Activated CD4-positive, alpha-beta T cell treated with anti-CD3 and anti-CD28 coated beads, Interleukin-2, amount 10 ng/mL, durations not matched to agents 7 days and 5 days (primary cell): ENCODE measurements around the gene PKDCC. TPM values are rescaled to one million over a fixed set of nuclear protein-coding genes. Genes with fewer than 3 reads are reported as not detected.

Source experiments
- CTCF ChIA-PET: fragments of 350-600 bp; sonication (Branson Sonifier 250); formaldehyde crosslinking; loops from one replicate; lab custom pipeline; 2021; ENCODE audit warnings: antibody characterized with exemption; lab: Charles Lee
- POLR2A ChIA-PET: fragments of 350-600 bp; sonication (Branson Sonifier 250); formaldehyde crosslinking; loops from one replicate; lab custom pipeline; 2021; ENCODE audit warnings: antibody characterized with exemption; lab: Charles Lee
- DNase-seq: peaks from one replicate; pipeline ENCODE4 v3.0.0-alpha.2; 2020
- H3K27ac Mint-ChIP-seq: one replicate; pipeline ENCODE4 v1.8.0; 2021; ENCODE audit warnings: mild to moderate bottlenecking, moderate library complexity, mixed read lengths
- H3K27me3 Mint-ChIP-seq: one replicate; pipeline ENCODE4 v1.8.0; 2021; ENCODE audit warnings: mixed read lengths
- H3K36me3 Mint-ChIP-seq: one replicate; pipeline ENCODE4 v1.8.0; 2021; ENCODE audit warnings: low read depth, mixed read lengths
- H3K4me1 Mint-ChIP-seq: one replicate; pipeline ENCODE4 v1.8.0; 2021; ENCODE audit warnings: mixed read lengths
- H3K4me3 Mint-ChIP-seq: one replicate; pipeline ENCODE4 v1.8.0; 2021; ENCODE audit warnings: mild to moderate bottlenecking, moderate library complexity, mixed read lengths
- H3K9me3 Mint-ChIP-seq: one replicate; pipeline ENCODE4 v1.8.0; 2021; ENCODE audit warnings: mixed read lengths
- total RNA-seq, 2 experiments: library from RNA; stranded (reverse); gene quantifications; one replicate each; pipeline ENCODE4 v1.2.3, GENCODE V29; 2021

The PKDCC gene
- total RNA-seq, 2 experiments from 2014 or later: not detected

- POLR2A ChIA-PET: no interaction called here
- H3K27ac Mint-ChIP-seq: no peak overlapping the region
- H3K4me1 Mint-ChIP-seq: peaks cover 41% of the 10 kb centered on the region
- DNase-seq: peak; percentile 48
- peaks cover 10% of the 10 kb centered on the region for H3K9me3 Mint-ChIP-seq
- peaks cover 15% of the 10 kb centered on the region for H3K36me3 Mint-ChIP-seq
- H3K27me3 Mint-ChIP-seq: no peaks in the 10 kb centered on the region
- CTCF ChIA-PET: interaction anchor here (0.5 to 0.6 kb wide), 2 partner anchors 21 to 109 kb away, joined by 3 to 4 read pairs; no protein-coding TSS in a partner anchor
- peak overlapping the region; percentile 67 for H3K4me3 Mint-ChIP-seq
Measured at GRCh38 chr2:42102591-42103450, 55.0 kb downstream of the PKDCC start.

GRCh38 chr2:42103829-42104228, 56.0 kb downstream of the PKDCC start:
- Mint-ChIP-seq H3K9me3 (peaks cover 10% of the 10 kb centered on the region), H3K27ac (no peak overlapping the region), H3K4me1 (peaks cover 31% of the 10 kb centered on the region), H3K27me3 (no peaks in the 10 kb centered on the region), H3K4me3 (no peak overlapping the region), H3K36me3 (peaks cover 15% of the 10 kb centered on the region)
- no peak for DNase-seq
- CTCF ChIA-PET: interaction anchor here (0.6 kb wide), 1 partner anchor 205 kb away, joined by 3 read pairs; no protein-coding TSS in a partner anchor
- POLR2A ChIA-PET: no interaction called here

GRCh38 chr2:42104621-42105020, 56.8 kb downstream of the PKDCC start:
- peaks cover 23% of the 10 kb centered on the region for H3K4me1 Mint-ChIP-seq
- H3K36me3 Mint-ChIP-seq: peaks cover 12% of the 10 kb centered on the region
- ChIA-PET POLR2A (no interaction called here), CTCF (interaction anchor here (0.6 to 2.4 kb wide), 4 partner anchors 13 to 205 kb away, joined by 3 to 25 read pairs (median 3); no protein-coding TSS in a partner anchor)
- H3K27me3 Mint-ChIP-seq: no peaks in the 10 kb centered on the region
- DNase-seq: no peak
- H3K27ac Mint-ChIP-seq: no peak overlapping the region
- peak overlapping the region; percentile 18 for H3K4me3 Mint-ChIP-seq
- peaks cover 10% of the 10 kb centered on the region for H3K9me3 Mint-ChIP-seq

GRCh38 chr2:42105330-42106256, 57.8 kb downstream of the PKDCC start:
- peak; percentile 93 for DNase-seq
- H3K9me3 Mint-ChIP-seq: peaks cover 1% of the 10 kb centered on the region
- H3K4me1 Mint-ChIP-seq: peaks cover 14% of the 10 kb centered on the region
- no peaks in the 10 kb centered on the region for H3K27me3 Mint-ChIP-seq
- H3K4me3 Mint-ChIP-seq: no peak overlapping the region
- ChIA-PET CTCF (interaction anchor here (0.9 to 2.4 kb wide), 11 partner anchors 10 to 188 kb away, joined by 3 to 25 read pairs (median 3); no protein-coding TSS in a partner anchor), POLR2A (interaction anchor here (0.6 to 2.0 kb wide), 6 partner anchors 19 to 99 kb away, joined by 3 to 14 read pairs (median 4); no protein-coding TSS in a partner anchor)
- H3K27ac Mint-ChIP-seq: no peak overlapping the region
- peaks cover 3% of the 10 kb centered on the region for H3K36me3 Mint-ChIP-seq

- H3K9me3 Mint-ChIP-seq: no peaks in the 10 kb centered on the region
- no peaks in the 10 kb centered on the region for H3K36me3 Mint-ChIP-seq
- H3K4me3 Mint-ChIP-seq: no peak overlapping the region
- ChIA-PET CTCF (interaction anchor here (1.0 to 2.4 kb wide), 7 partner anchors 10 to 115 kb away, joined by 3 to 25 read pairs (median 3); no protein-coding TSS in a partner anchor), POLR2A (interaction anchor here (1.1 to 2.0 kb wide), 4 partner anchors 27 to 90 kb away, joined by 4 to 14 read pairs (median 6); no protein-coding TSS in a partner anchor)
- H3K27ac Mint-ChIP-seq: no peak overlapping the region
- peaks cover 10% of the 10 kb centered on the region for H3K4me1 Mint-ChIP-seq
- no peak for DNase-seq
- no peaks in the 10 kb centered on the region for H3K27me3 Mint-ChIP-seq
Measured at GRCh38 chr2:42106257-42106816, 58.5 kb downstream of the PKDCC start.

GRCh38 chr2:42107249-42108042, 59.6 kb downstream of the PKDCC start:
- Mint-ChIP-seq H3K27ac (no peak overlapping the region), H3K9me3 (no peaks in the 10 kb centered on the region), H3K4me3 (no peak overlapping the region), H3K4me1 (peaks cover under 1% of the 10 kb centered on the region), H3K36me3 (no peaks in the 10 kb centered on the region), H3K27me3 (no peaks in the 10 kb centered on the region)
- POLR2A ChIA-PET: no interaction called here
- CTCF ChIA-PET: interaction anchor here (0.5 to 2.4 kb wide), 4 partner anchors 10 to 36 kb away, joined by 3 to 25 read pairs (median 7); no protein-coding TSS in a partner anchor
- DNase-seq: no peak

Other genes starting within 250 kb of the PKDCC start
- 10 to 100 TPM; 93.8 to 99.6 TPM for gene EML4, start 121.3 kb downstream of the PKDCC start, total RNA-seq